HG03521 (cell line): ENCODE results near the gene ESRRG.
"Not testable (repeated sequence)": the region's sequence is repeated elsewhere in the genome, so short reads cannot be mapped to it uniquely, and the experiment has no call there.

Experiments
- ATAC-seq: cut with Tn5 transposase; IDR thresholded peaks from one replicate; pipeline ENCODE4 v1.9.1; 2021; ENCODE audit warnings: mild to moderate bottlenecking, moderate library complexity; ENCODE audit not compliant: unreplicated experiment

ESRRG gene

DNA sequence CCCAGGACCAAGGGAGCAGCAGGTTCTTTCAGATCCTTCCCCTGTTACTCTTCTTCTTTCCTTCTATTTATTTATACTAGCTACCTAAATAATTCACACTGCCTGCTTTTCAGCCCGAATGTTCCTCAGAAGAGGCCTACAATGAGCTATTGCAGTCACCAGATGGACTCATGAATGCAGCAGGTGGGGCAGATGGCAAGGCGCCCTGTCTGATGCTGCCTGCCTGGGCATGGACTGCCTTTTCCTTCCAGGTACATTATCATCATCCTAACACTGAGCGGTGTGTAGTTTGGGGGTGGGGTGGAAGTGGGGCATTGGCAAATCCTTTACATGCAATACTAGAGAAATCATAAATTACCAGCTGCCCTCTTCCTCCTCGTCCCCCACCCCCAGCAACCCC lies 17.6 kb downstream of the ESRRG start:
- ATAC-seq: no peak

DNA sequence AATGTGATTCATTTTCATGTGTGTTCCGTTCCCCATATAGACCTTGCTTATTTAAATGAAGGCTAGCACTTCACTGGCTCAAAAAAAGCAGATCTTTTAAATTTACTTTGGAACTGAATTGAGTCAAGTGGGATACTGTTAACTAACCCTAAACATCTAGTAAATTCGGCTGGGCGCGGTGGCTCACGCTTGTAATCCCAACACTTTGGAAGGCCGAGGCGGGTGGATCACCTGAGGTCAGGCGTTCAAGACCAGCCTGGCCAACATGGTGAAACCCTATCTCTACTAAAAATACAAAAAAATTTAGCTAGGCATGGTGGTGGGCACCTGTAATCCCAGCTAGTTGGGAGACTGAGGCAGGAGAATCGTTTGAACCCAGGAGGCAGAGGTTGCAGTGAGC lies 19.2 kb downstream of the ESRRG start:
- not testable (repeated sequence) for ATAC-seq

DNA sequence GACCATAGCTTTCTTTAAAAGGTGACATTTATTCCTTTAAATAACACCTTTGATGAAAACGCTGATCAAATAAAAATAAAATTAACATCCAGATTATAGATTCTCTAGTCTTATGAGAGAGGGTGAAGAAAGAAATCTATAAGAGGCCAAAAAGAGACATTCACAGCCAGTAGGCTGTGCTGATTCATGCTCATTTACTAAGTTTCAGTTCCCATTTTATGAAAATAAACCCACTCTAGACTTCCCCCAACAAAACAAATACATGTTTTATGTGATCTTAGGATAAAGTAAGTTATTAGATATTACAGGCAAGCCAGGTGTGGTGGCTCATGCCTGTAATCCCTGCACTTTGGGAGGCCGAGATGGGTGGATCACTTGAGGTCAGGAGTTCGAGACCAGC lies 21.1 kb downstream of the ESRRG start:
- ATAC-seq: no peak

DNA sequence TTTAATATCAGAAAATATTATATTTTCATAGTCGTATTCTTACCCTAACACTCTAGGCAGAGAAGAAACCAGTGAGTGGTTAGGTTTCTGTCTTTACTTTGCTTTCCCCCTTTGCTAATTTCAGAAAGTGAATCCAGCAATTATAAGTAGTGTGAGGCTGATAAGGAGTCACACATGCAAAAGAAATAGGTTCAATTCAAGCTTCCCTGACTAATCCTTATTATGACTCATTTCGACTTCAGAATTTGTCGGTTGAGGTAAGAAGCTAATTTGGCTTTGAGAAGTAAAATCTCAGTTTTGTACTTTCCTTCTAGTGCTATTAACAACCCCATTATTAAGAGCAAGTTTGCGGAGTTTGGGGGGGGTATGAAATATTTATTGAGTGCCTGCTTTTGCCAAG lies 22.4 kb downstream of the ESRRG start:
- no peak for ATAC-seq

DNA sequence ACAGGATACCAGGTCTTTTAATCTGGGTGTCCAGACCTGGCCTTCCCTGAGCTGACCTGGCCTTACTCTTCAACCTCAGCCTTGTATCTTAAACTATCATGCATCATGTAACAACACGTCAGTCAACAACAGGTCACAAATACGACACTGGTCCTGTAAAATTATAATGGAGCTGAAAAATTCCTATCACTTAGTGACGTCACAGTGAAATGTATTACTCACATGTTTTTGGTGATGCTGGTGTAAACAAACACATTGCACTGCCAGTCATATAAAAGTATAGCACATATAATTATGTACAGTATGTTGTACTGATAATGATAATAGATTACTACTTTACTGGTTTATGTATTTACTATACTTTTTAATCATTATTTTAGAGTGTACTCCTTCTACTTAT lies 31.5 kb downstream of the ESRRG start:
- no peak for ATAC-seq

DNA sequence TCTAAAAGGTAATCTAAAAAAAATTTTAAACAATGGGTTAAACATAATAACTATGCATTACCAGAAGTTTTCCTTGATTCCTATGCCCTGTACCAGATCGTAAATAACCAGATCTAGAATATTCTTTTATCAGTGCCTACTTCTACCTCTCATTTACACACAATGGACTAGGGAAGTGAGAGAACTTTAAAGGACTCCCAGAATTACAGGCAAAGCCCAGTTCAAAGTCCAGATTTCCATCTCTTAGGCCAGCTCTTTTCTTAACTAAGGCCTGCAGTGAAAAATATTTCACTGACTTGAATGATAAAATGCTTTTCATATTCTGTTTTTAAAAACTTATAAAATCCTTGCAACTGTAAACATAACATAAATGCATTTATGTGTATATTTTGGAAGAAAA lies 32.6 kb downstream of the ESRRG start:
- ATAC-seq: no peak

DNA sequence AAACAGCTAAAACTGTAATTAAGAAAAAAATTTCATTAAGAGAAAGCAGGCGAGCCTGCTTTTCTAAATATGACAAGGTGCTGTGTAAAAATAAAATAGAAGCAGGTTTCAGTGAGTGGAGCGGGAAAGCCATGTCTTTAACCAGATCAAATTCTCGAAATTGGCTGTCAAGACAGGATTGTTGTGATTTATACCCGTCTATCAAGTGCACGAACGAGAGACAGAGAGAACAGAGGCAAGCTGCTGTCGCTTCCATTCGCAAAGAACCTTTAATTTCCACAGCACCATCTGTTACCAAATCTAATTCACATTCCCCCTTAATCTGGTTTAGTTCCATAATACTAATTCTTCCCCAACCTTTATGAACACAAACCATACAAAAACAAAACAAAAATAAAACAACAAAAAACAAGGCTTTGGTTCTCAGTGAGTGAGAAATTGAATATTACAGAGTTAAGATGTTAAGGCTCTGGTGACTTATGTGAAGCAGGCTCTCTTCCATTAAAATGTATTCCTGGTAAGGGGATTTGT lies 35.0 kb downstream of the ESRRG start:
- no peak for ATAC-seq

DNA sequence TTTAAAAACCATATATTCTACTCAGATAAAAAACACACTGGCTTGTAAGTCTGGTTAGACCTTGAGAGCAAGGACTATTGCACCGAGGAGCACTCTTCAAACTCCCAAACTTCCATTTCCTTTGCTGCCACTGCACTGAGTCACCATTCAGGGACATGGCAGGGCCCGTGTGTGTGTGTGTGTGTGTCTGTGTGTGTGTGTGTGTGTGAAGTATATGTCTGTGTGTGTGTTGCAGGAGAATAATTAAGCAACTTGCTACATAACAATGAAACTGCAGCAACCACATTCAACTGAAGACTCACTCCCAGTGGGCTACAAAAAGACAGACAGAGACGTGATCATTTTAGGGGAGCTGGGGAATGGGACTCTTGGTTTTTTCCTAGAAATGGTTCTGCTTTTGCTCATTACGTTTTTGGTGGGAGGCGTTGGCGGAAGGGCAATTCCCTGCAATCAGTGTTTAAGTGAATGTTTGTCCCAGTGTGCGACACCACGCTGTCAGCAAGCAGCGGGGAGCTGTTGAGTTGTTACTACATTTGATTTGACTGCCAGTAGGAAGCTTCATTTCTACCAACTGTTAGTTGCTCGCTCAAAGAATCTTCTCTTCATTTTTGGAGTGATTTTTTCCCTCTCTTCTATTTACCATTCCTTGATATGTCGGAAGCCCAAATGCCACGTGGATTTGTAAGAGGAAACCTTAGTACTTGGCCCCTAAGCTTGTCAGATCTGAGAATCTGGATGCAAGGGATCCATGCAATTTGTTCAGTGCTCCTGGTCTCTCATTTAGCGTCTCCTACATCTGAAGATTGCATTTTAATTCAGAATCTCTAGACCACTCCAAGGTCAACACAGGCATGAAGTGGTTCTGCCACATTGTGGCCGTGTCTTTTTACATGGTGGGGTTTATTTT lies 36.1 kb downstream of the ESRRG start:
- no peak for ATAC-seq

DNA sequence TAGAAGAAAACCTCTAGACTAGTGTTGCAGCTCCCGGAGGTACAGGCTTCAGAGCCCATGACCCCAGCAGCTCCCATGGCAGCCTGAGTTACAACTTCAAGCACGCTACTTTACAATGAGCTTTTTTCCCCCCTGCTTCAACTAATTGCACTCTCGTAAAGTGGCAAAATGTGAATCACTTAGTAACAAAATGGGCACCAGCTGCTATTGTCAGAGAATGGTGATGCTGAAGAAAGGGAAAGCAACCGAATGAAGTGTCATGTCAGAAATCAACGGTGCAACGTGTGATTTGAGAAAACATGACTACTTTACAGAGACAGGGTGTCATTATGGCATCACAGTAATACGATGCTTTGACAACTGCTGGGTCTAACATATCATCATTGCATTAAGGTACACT lies 40.5 kb downstream of the ESRRG start:
- no peak for ATAC-seq

DNA sequence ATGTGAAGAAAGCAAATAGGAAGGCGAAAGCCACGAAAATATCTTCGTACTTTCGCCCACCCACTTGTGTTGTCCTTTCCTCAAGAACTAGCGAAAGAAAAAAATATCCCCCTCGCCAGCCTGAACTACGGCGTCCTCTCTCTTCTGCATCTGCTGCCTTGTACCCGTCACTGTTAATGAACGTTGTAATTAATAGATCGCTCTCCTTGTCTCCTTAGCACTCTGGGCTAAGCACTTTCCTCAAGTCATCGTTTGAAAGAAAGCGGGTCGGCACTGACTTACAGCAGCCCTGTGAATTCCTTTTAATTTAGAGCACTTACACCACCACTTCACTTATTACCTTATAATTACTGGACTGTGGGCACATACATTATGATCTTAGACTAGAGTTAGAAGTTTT lies 44.1 kb downstream of the ESRRG start:
- ATAC-seq: no peak

DNA sequence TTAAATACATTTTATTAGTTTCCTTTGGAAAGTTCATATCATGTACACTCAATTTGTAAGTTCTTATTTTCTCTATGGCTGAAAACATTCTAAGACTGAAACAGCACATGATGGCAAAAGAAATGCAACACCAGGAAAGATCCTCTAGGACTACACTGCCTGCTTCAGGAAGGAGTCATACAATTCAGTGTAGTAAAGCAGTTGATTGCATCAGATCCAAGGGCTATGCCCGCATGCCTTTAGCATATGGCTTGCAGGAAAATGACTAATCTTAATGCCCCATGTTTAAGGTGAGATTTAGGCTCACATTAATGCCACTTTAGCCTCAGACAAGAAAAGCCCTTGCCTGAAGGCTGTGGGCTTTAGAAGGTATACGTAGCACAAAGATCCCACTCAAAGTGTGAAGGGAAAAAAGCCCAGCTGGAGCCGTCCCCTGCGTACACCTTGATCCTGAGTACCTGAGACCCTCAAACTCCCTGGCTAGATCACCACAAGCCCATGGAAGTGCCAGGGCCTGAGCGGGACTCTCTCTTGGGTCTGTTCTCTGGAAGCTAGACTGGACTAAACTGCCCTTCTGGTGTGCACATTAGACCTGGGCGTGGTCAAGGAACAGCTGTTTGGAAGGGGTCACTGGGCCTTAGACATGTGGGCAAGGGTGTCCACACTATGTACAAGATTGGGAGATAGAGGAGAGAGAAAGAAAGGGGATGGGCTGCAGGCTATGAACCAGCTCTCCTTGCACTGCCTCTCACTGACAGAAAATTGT lies 52.9 kb downstream of the ESRRG start:
- ATAC-seq: no peak

DNA sequence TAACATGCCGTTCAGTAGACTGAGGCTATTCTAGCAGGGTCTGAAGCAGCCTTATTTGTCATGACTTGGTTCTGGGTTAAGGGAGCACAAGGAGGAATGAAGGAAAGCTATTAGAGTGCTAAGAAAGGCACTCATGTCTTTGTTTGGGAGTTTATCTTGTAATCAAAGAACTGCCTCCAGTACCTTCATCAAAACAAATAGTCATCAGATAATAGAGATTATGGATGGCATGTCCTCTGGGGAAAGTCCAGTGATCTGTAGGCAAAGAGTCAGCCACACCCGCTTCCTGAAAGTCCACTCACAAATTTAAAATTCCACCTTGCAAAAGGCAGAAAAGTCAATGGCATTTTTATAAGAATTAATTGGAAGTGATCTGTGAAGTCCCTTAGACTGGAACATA lies 56.8 kb downstream of the ESRRG start:
- ATAC-seq: no peak

DNA sequence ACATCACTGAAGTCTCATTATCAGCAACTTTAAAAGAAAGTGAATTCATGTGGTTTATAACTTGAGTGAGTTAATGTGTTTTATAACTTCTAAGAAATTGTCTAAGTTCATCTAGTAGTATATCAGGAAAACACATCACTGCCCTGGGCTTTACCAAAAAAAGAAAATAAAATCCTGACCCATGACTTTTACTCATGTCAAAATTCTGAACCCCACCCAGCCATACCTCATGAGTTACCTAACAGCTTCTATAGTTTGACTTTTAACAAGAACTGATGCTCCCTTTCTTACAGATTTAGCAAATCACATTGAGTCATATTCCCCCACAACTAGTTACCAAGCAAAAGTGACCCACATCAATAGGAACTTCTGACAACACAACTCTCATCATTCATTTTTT lies 57.4 kb downstream of the ESRRG start:
- ATAC-seq: no peak

DNA sequence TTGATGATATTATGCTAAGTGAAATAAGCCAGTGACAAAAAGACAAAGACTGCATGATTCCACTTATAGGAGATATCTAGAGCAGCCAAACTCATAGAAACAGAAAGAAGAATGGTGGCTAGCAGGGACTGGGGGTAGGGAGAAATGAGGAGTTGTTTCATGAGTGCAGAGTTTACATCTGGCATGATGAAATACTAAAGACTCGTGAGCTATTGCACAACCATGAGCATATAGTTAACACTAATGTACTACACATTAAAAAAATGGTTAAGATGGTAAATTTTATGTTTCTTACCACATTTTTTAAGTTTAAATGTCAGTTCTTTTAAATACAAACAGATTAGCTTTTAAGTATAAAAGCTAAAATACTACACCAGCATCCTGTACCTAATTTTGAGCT lies 57.8 kb downstream of the ESRRG start:
- ATAC-seq: no peak

DNA sequence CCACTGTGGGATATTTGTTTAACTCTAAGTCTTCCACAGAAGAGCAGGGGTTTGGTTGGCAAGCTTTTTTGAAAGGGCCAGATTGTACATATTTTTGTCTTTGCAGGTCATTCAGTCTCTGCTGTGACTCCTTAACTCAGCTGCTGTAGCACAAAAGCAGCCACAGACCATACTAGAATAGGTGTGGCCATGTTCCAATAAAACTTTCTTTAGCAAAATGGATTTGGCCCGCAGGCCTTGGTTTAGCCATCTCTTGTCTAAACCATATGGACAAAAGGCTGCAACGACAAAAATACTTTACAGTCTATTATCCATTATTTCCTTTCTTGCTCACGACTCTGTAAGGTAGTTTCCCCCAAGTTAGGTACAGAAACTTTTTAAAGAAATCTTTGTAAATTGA lies 60.5 kb downstream of the ESRRG start:
- ATAC-seq: no peak

DNA sequence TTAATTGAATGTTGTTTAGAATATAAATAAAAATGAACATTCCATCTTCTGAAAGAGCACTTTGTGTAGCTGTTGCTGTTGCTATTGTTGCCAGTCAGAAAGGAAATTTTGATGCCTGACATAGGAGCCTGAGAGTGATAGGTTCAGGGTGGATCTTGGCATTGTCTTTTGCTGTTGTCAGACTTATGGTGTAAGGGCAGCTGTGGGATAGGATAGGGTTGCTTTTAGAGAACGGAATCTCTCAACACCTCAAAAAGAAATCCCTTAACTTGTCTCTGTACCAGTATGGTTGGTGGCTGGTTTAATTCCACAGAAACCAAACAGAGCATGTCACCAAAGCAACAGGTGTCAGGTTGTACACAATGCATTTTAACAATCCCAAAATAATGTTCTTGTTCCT lies 62.7 kb downstream of the ESRRG start:
- no peak for ATAC-seq

DNA sequence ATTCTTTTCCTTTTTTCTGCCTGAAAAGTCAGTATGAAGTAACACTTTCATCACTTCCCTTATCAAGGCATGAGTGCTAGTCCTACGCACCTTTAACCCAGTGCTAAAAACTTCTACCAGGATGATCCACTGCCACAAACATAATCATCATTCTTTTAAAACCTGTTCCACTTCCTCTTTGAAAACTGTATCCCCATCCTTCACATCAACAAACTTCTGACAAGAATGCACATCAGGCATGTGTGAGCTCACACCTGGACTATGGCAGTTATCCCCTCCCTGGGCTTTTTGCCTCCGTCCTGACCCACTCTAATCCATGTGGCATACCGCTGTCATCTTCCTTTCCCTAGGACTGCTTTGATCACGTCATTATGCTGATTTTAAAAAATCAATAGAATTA lies 70.2 kb downstream of the ESRRG start:
- ATAC-seq: no peak

DNA sequence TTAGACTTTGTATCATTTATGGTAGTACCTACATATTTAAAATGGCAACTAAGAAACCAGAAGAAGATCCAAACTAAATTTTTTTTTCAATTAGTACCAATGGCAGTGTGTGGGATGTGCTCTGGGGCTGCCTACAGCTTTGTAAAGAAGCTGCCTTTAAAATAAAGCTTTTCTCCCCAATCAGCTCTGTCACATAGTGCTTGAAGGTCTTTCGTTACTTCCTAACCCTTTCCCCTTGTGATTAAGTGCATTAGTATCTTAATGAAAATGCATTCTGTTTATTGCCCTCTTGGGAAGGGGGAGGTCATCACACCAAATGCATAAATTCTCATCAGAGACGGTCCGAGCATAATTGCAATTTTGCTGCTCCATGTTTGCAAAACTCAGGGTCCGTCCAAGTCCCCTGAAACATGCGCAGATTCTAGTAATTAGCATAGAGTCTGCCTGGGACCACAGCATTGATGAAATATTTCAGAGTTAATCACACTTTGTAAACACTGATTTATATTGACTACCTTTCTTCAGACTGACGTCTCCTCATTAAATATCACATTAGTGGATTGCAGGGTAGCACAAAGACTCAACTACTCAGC lies 71.3 kb downstream of the ESRRG start:
- no peak for ATAC-seq

DNA sequence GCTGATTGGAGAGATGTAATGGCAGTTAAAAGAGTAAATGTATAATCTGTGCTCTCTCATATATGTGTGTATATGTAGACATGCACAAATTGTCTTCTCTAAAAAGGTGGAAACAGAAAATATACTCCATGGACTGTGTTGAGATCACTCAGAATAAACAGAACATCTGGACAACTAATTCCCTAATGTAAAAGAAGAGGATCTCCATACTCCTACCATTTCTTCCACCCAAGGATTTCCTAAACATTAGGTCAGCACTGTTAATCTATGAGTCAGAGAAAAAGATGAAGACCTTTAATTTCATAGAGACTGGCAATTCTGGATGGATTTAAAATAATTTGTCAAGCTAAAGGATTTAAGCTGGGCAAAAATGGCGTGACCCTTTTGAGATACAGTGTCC lies 80.1 kb downstream of the ESRRG start:
- ATAC-seq: no peak

DNA sequence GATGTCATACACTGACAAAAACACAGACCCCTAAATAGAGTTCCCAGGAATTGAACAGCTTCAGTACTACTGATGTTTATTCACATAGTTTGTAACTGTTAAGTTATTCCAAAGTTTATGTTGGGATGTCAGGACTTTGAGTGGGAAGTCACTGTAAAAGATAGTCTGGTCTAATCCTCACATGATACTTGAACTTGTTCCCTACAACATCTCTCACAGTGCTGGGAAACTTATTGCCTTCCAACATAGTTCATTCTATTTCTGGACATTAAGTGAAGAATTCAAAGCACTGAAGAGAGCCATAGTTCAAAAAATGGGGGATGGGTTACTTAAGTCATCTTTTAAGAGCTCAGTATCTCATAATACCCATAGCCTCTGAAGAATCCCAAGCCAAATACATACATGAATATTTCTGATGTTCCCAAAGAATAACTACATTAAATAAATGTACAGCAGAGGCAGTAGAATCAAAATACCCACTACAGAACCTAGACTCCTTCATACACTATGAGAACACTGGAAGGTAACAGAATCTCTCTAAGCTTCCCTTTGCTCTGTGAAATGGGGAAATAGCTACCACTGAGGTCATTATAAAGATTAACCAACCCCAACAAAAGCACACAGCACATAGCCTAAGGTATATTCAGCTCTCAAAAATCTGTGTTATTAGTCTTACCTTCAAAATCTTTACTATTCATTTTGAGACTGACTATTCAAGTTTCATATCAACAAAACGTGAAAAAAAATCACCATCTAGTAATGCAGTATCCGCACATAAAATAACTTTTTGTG lies 81.4 kb downstream of the ESRRG start:
- ATAC-seq: no peak

DNA sequence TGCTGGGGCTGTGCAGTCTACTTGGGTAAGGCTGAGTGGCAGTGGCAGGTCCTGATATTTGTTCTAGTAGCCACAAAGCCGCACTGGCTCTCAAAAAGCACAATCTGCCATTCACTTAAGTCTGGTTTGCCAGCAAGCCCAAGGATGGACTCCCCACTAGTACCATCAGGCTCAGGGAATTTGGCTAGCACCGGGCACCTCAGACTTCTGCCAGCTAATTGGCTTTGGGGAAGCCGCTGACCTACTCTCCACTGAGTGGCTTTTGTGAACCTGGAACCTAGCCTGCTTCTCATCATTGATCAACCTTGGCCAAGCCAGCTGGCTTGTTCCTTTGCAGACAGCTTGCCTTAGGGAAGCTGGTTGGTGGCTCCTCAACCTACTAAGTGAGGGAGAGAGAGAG lies 83.1 kb downstream of the ESRRG start:
- ATAC-seq: no peak
